GM18511 (cell line): Measurements from ENCODE around the gene VPS41.
"Not testable (repeated sequence)": the region's sequence is repeated elsewhere in the genome, so short reads cannot be mapped to it uniquely, and the experiment has no call there.

Experiments
- ATAC-seq: cut with Tn5 transposase; IDR thresholded peaks from one replicate; pipeline ENCODE4 v1.9.1; 2021; ENCODE audit warnings: mild to moderate bottlenecking, moderate library complexity; ENCODE audit not compliant: unreplicated experiment

The VPS41 gene

GRCh38 chr7:38908759-38909335 lies at the start of gene VPS41:
Gene VPS41 (minus strand): TSS chr7:38909191. CDS start chr7:38909174, 17 bp downstream.
- peak; percentile 97 for ATAC-seq

- no peak for ATAC-seq
These were observed 46.9 kb upstream of the VPS41 start for GRCh38 chr7:38955892-38956291.

GRCh38 chr7:38953971-38954370 lies 45.0 kb upstream of the VPS41 start:
- ATAC-seq, result no peak

GRCh38 chr7:38953227-38953626 lies 44.2 kb upstream of the VPS41 start:
- no peak for ATAC-seq

- no peak for ATAC-seq
These were observed 42.2 kb upstream of the VPS41 start for GRCh38 chr7:38951213-38951612.

- no peak for ATAC-seq
These were observed 41.3 kb upstream of the VPS41 start for GRCh38 chr7:38950309-38950708.

- not testable (repeated sequence) for ATAC-seq
These were observed 38.5 kb upstream of the VPS41 start for GRCh38 chr7:38947541-38947940.

- no peak for ATAC-seq
These were observed 33.5 kb upstream of the VPS41 start for GRCh38 chr7:38942431-38943051.

- no peak for ATAC-seq
These were observed 31.8 kb upstream of the VPS41 start for GRCh38 chr7:38940774-38941173.

GRCh38 chr7:38938589-38938988 lies 29.6 kb upstream of the VPS41 start:
- no peak for ATAC-seq

- no peak for ATAC-seq
These were observed 29.1 kb upstream of the VPS41 start for GRCh38 chr7:38938001-38938485.

- ATAC-seq, result no peak
These were observed 27.6 kb upstream of the VPS41 start for GRCh38 chr7:38936641-38937040.

- ATAC-seq, result no peak
These were observed 25.5 kb upstream of the VPS41 start for GRCh38 chr7:38934536-38934935.

- ATAC-seq, result no peak
These were observed 25.1 kb upstream of the VPS41 start for GRCh38 chr7:38934051-38934450.

GRCh38 chr7:38932509-38933168 lies 23.6 kb upstream of the VPS41 start:
- ATAC-seq, result peak; percentile 82

- no peak for ATAC-seq
These were observed 20.6 kb upstream of the VPS41 start for GRCh38 chr7:38929460-38930171.

GRCh38 chr7:38928506-38928905 lies 19.5 kb upstream of the VPS41 start:
- no peak for ATAC-seq

- no peak for ATAC-seq
These were observed 18.8 kb upstream of the VPS41 start for GRCh38 chr7:38927751-38928150.

GRCh38 chr7:38920731-38921130 lies 11.7 kb upstream of the VPS41 start:
- ATAC-seq, result no peak

- ATAC-seq, result no peak
These were observed 7.4 kb upstream of the VPS41 start for GRCh38 chr7:38916396-38916795.

- ATAC-seq, result no peak
These were observed 879 bp upstream of the VPS41 start for GRCh38 chr7:38909870-38910269.

- no peak for ATAC-seq
These were observed 1.2 kb downstream of the VPS41 start for GRCh38 chr7:38907766-38908165.
